ENCODE measurements around the gene ITGAD.

ITGAD gene

DNA sequence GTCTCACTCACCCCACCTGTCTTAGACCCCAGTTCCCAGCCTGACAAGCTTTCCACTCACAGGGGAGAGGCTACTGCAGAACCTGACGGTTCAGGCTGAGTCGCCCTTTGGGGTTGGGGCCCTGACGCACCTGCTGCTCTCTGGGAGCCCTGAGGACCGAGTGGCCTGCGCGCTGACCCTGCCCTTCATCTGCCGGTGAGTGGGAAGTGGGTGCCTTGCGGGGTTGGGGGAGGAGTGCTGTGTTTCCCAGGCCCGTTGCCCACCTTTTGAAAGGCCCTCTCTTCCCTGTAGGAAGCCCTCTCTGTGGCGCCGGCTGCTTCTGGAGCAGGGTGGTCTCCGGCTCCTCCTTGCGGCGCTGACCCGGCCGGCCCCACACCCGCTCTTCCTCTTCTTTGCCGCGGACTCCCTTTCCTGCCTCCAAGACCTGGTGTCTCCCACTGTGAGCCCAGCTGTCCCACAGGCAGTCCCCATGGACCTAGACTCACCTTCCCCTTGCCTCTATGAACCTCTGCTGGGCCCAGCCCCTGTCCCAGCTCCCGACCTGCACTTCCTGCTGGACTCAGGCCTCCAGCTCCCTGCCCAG, 72.7 kb downstream of the ITGAD start:
- H3K4me3 ChIP-seq (replicated peaks; ENCODE audit: low read depth, low read length): no peak overlapping the region
- no peak for DNase-seq (ENCODE audit: low read depth)
- TF ChIP-seq, protein P1, sequence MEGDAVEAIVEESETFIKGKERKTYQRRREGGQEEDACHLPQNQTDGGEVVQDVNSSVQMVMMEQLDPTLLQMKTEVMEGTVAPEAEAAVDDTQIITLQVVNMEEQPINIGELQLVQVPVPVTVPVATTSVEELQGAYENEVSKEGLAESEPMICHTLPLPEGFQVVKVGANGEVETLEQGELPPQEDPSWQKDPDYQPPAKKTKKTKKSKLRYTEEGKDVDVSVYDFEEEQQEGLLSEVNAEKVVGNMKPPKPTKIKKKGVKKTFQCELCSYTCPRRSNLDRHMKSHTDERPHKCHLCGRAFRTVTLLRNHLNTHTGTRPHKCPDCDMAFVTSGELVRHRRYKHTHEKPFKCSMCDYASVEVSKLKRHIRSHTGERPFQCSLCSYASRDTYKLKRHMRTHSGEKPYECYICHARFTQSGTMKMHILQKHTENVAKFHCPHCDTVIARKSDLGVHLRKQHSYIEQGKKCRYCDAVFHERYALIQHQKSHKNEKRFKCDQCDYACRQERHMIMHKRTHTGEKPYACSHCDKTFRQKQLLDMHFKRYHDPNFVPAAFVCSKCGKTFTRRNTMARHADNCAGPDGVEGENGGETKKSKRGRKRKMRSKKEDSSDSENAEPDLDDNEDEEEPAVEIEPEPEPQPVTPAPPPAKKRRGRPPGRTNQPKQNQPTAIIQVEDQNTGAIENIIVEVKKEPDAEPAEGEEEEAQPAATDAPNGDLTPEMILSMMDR (IDR thresholded peaks at IDR 0.05; ENCODE audit: low read length, missing control alignments): no peak

DNA sequence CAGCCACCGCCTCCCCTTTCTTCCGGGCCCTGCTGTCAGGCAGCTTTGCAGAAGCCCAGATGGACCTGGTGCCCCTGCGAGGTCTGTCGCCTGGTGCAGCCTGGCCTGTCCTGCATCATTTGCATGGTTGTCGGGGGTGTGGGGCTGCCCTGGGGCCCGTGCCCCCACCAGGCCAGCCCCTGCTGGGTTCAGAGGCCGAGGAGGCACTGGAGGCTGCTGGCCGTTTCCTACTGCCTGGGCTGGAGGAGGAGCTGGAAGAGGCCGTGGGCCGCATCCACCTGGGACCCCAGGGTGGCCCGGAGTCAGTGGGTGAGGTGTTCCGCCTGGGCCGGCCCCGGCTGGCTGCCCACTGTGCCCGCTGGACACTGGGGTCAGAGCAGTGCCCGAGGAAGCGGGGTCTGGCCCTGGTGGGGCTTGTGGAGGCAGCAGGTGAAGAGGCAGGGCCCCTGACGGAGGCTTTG, 73.3 kb downstream of the ITGAD start:
- no peak overlapping the region for H3K4me3 ChIP-seq (replicated peaks; ENCODE audit: low read depth, low read length)
- TF ChIP-seq, protein P1 (IDR thresholded peaks at IDR 0.05; ENCODE audit: low read length, missing control alignments): no peak
- no peak for DNase-seq (ENCODE audit: low read depth)

DNA sequence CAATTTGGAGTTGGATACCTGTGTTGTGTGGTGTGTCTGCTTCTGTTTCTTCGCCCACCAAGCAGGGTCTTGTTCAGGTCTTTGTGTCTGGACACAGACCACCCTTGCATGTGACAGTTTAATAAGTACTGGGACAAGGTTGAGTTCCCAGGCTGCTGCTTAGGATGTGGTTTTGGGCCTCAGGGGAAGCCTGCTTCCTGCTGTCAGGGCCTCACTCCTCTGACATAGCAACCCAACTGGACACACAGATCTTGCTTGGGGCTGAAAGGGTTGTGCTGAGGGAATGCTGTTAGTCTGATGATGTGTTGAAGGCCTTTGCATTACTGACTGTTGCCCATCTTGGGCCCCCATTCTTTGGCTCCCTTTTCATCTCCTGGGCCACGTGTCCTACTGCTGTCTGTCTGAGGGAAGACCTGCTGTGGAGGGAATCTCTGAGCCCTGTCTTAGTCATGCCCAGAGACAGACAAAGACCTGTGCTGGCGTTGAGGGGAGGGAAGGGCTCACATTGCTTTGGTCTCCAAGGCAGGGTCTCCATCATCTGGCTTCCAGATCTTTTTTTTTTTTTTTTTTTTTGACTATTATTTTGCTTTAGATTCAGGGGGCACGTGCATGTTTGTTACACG, 74.1 kb downstream of the ITGAD start:
- H3K4me3 ChIP-seq (replicated peaks; ENCODE audit: low read depth, low read length): no peak overlapping the region
- DNase-seq (ENCODE audit: low read depth): peak; percentile 45
- TF ChIP-seq, protein P1 (IDR thresholded peaks at IDR 0.05; ENCODE audit: low read length, missing control alignments): no peak

DNA sequence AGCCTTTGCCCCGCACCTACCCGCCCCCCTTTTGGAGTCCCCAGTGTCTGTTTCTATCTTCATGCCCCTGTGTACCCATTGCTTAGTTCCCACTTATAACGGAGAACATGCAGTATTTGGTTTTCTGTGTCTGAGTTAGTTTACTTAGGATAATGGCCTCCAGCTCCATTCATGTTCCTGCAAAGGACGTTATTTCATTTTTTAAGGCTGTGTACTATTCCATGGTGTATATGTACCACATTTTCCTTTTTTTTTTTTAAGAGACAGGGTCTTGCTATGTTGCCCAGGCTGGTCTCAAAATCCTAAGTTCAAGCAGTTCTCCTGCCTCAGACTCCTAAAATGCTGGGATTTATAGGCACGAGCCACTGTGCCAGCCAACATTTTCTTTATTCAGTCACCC, 74.7 kb downstream of the ITGAD start:
- DNase-seq (ENCODE audit: low read depth): no peak
- TF ChIP-seq, protein P1 (IDR thresholded peaks at IDR 0.05; ENCODE audit: low read length, missing control alignments): no peak
- H3K4me3 ChIP-seq (replicated peaks; ENCODE audit: low read depth, low read length): no peak overlapping the region

DNA sequence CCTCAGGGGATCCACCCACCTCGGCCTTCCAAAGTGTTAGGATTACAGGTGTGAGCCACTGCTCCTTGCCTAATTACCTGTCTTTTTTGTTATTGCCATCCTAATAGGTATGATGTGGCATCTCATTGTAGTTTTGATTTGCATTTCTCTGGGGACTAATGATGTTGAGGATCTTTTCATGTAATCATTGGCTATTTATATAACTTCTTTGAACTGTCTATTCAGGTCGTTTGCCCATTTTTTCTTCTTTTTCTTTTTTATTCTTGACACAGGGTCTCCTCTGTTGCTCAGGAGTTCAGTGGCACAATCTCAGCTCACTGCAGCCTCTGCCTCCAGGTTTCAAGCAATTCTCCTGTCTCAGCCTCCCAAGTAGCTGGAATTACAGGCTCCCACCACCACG, 77.5 kb downstream of the ITGAD start:
- TF ChIP-seq, protein P1 (IDR thresholded peaks at IDR 0.05; ENCODE audit: low read length, missing control alignments): no peak
- no peak overlapping the region for H3K4me3 ChIP-seq (replicated peaks; ENCODE audit: low read depth, low read length)
- no peak for DNase-seq (ENCODE audit: low read depth)

DNA sequence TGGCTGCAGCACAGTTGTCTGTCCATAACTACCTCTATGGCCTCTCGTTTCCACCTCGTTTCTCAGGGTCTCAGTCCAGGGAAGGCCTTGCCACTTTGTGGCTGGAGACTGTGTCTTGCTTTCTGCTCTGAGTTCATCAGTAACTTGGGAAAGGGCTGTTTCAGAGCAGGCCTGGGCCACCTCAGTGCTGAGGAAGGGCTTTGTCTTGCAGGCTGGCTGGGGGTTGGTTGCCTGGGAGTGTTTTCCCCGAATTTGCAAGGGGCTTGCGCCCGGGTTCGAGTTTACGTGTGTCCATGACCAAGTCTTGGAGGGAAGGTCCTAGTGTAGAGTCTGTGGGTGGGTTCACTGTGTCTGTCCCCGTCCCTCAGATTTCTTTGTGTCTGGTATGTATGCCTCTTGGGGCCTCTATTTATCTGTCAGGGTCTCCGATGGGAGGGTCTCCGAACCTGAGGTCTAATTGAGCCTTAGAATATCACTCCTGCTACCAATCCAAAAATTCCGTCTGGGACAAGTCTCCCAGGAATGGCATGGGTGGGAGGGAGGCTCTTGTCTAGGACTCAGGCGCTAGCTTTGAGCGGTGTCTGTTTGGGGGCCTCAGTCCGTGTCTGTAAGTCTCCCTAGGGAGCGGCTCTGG, 78.2 kb downstream of the ITGAD start:
- DNase-seq (ENCODE audit: low read depth): no peak
- H3K4me3 ChIP-seq (replicated peaks; ENCODE audit: low read depth, low read length): peak overlapping the region; percentile 82
- TF ChIP-seq, protein P1 (IDR thresholded peaks at IDR 0.05; ENCODE audit: low read length, missing control alignments): no peak

All from fibroblast of pulmonary artery (primary cell).